Transverse colon (tissue), 4 donors: ENCODE measurements around the gene SDC3. TPM values are rescaled to one million over a fixed set of nuclear protein-coding genes. Genes with fewer than 3 reads are reported as not detected.

ENCODE experiments used
- DNase-seq: peaks from one replicate; pipeline ENCODE4 v3.0.0-alpha.2; 2019
- H3K27ac ChIP-seq, 4 donors: fragments of 200-600 bp; sonication (generic); 2 replicates each; pipeline ENCODE4 v1.5.1; 2016 to 2018; ENCODE audit warnings: inconsistent platforms in 4 of 4
- H3K27me3 ChIP-seq: fragments of 200-600 bp; sonication (generic); 2 replicates; pipeline ENCODE4 v1.5.1; 2017; ENCODE audit warnings: inconsistent platforms
- H3K36me3 ChIP-seq, 4 donors: fragments of 200-600 bp; sonication (generic); 2 replicates each; pipeline ENCODE4 v1.5.1; 2017 to 2019; ENCODE audit warnings: inconsistent platforms in 4 of 4
- H3K4me1 ChIP-seq, 4 donors: fragments of 200-600 bp; sonication (generic); 2 replicates each; pipeline ENCODE4 v1.5.1; 2017 to 2020; ENCODE audit warnings: inconsistent platforms in 4 of 4
- H3K4me3 ChIP-seq, 4 donors: fragments of 200-600 bp; sonication (generic); 1 replicate in 1 of 4; 2 replicates in 3 of 4; pipeline versions ENCODE4 v1.5.1 to v1.6.1; 2017 to 2019; ENCODE audit warnings: inconsistent platforms in 4 of 4
- H3K9me3 ChIP-seq, 2 donors: fragments of 200-600 bp; sonication (generic); 2 replicates each; pipeline ENCODE4 v1.5.1; 2017 to 2019; ENCODE audit warnings: inconsistent platforms in 2 of 2
- CTCF ChIP-seq, 5 experiments: fragments of 200-600 bp in 3 of 5; fragments of 450-650 bp in 2 of 5; sonication (generic) in 3 of 5; IDR thresholded peaks; 1 replicate in 2 of 5; 2 replicates in 3 of 5; pipeline ENCODE4 v1.5.1; 2016 to 2017; ENCODE audit warnings: antibody characterized with exemption in 5 of 5, inconsistent platforms in 3 of 5, mild to moderate bottlenecking in 2 of 5, moderate library complexity in 1 of 5
- EP300 ChIP-seq: sonication (generic); formaldehyde crosslinking; IDR thresholded peaks from one replicate; pipeline ENCODE4 v1.6.1; 2017; ENCODE audit warnings: antibody characterized with exemption, low read depth
- POLR2A ChIP-seq: fragments of 450-650 bp; IDR thresholded peaks from one replicate; pipeline ENCODE4 v1.6.1; 2016; ENCODE audit warnings: antibody characterized with exemption, mild to moderate bottlenecking, moderate library complexity
- POLR2AphosphoS5 ChIP-seq, 3 donors: sonication (generic); formaldehyde crosslinking; IDR thresholded peaks; one replicate each; pipeline ENCODE4 v1.6.1; 2016; ENCODE audit warnings: antibody characterized with exemption in 3 of 3
- WGBS, 2 donors: methylation state at CpG; one replicate each; pipeline ENCODE4 v1.1.5; 2018; ENCODE audit warnings: low coverage in 1 of 2; 5-methylcytosine and 5-hydroxymethylcytosine counted together
- in situ Hi-C, 4 donors: fragments of 200-750 bp; cut with MboI; loops; one replicate each; pipeline versions ENCODE4 v1.15.0 to v1.15.1; 2017; ENCODE audit warnings: low sequenced_read_pairs in 3 of 4, low pct_ligation_motif_present in 1 of 4, low pct_unique_long_range_greater_than_20kb in 1 of 4
- intact Hi-C: fragments of 100-400 bp; cut with DNase I; formaldehyde crosslinking; loops from one replicate; pipeline ENCODE4 v1.15.1; 2023; ENCODE audit warnings: low total_unique reads
- total RNA-seq, 4 donors: library from RNA; depleted of rRNA; stranded (reverse); fragments of >200 nt; gene quantifications; one replicate each; pipeline ENCODE4 v1.1.0, GENCODE V29; 2016

The SDC3 gene
- total RNA-seq, 4 donors from 2014 or later, result 7.9 to 35.4 (median 10.1) TPM

GRCh38 chr1:30948278-30948677 is 39.7 kb upstream of the SDC3 start:
- no peak overlapping the region for H3K27ac ChIP-seq
- peaks cover 0 to 72% (median 31%) of the 10 kb centered on the region in 4 donors for H3K36me3 ChIP-seq
- intact Hi-C loops (no loop called here), in situ Hi-C loops (no loop called here)
- no peak for TF ChIP-seq POLR2A
- no peak for TF ChIP-seq POLR2AphosphoS5 (IDR thresholded peaks at IDR 0.05)
- no peak for TF ChIP-seq CTCF (IDR thresholded peaks at IDR 0.05)
- no peak for TF ChIP-seq EP300
- WGBS, 2 donors, result 73 to 92% methylated on average over 2 to 3 of the region's 3 CpGs
- H3K4me1 ChIP-seq, result no peaks in the 10 kb centered on the region
- no peaks in the 10 kb centered on the region for H3K9me3 ChIP-seq
- H3K27me3 ChIP-seq, result no peaks in the 10 kb centered on the region
- H3K4me3 ChIP-seq, result no peak overlapping the region
- no peak for DNase-seq

- DNase-seq, result no peak
- no peaks in the 10 kb centered on the region for H3K27me3 ChIP-seq
- peaks cover 0 to 6% (median 1%) of the 10 kb centered on the region in 4 donors for H3K4me1 ChIP-seq
- peaks cover 0 to 65% (median 27%) of the 10 kb centered on the region in 4 donors for H3K36me3 ChIP-seq
- no peaks in the 10 kb centered on the region for H3K9me3 ChIP-seq
- intact Hi-C loops, result no loop called here
- no peak for TF ChIP-seq EP300
- TF ChIP-seq POLR2AphosphoS5 (IDR thresholded peaks at IDR 0.05), result no peak
- TF ChIP-seq POLR2A, result no peak
- TF ChIP-seq CTCF (IDR thresholded peaks at IDR 0.05), result no peak
- H3K27ac ChIP-seq, result no peak overlapping the region
- in situ Hi-C loops, result no loop called here
- H3K4me3 ChIP-seq, result no peak overlapping the region
Measured at GRCh38 chr1:30947212-30947611, 38.7 kb upstream of the SDC3 start.

- intact Hi-C loops (no loop called here), in situ Hi-C loops (no loop called here)
- no peak for DNase-seq
- no peak for TF ChIP-seq POLR2A
- TF ChIP-seq CTCF (IDR thresholded peaks at IDR 0.05), result no peak
- TF ChIP-seq EP300, result no peak
- no peak for TF ChIP-seq POLR2AphosphoS5 (IDR thresholded peaks at IDR 0.05)
- no peaks in the 10 kb centered on the region for H3K27me3 ChIP-seq
- H3K27ac ChIP-seq, result no peak overlapping the region
- peaks cover 0 to 63% (median 27%) of the 10 kb centered on the region in 4 donors for H3K36me3 ChIP-seq
- H3K4me3 ChIP-seq, result no peak overlapping the region
- H3K9me3 ChIP-seq, result no peaks in the 10 kb centered on the region
- 90 to 92% methylated on average over 2 to 7 of the region's 7 CpGs for WGBS, 2 donors
- H3K4me1 ChIP-seq, result peaks cover 0 to 6% (median 1%) of the 10 kb centered on the region in 4 donors
Measured at GRCh38 chr1:30942326-30942963, 33.9 kb upstream of the SDC3 start.

GRCh38 chr1:30940541-30940940 is 32.0 kb upstream of the SDC3 start:
- H3K36me3 ChIP-seq, result peaks cover 0 to 71% (median 26%) of the 10 kb centered on the region in 4 donors
- H3K27me3 ChIP-seq, result no peaks in the 10 kb centered on the region
- peaks cover 0 to 6% (median 1%) of the 10 kb centered on the region in 4 donors for H3K4me1 ChIP-seq
- DNase-seq, result no peak
- intact Hi-C loops, result no loop called here
- no peak overlapping the region for H3K4me3 ChIP-seq
- in situ Hi-C loops, result no loop called here
- TF ChIP-seq POLR2A (no peak), EP300 (no peak), CTCF (IDR thresholded peaks at IDR 0.05) (no peak), POLR2AphosphoS5 (IDR thresholded peaks at IDR 0.05) (no peak)
- no peak overlapping the region for H3K27ac ChIP-seq
- no peaks in the 10 kb centered on the region for H3K9me3 ChIP-seq
